HG03571 (cell line): ENCODE data around the gene NUDT22.

Experiments used
- ATAC-seq: cut with Tn5 transposase; IDR thresholded peaks from one replicate; pipeline ENCODE4 v1.9.1; 2021; ENCODE audit not compliant: unreplicated experiment

Gene NUDT22

GRCh38 chr11:64226507-64227051 lies 505 bp downstream of the NUDT22 start:
- ATAC-seq: no peak

- no peak for ATAC-seq
Observed at GRCh38 chr11:64227405-64227956, 1.4 kb downstream of the NUDT22 start.

- ATAC-seq: no peak
Observed at GRCh38 chr11:64229090-64229743, 3.1 kb downstream of the NUDT22 start.

- no peak for ATAC-seq
Observed at GRCh38 chr11:64229744-64230170, 3.7 kb downstream of the NUDT22 start.

- peak; percentile 43 for ATAC-seq
Observed at GRCh38 chr11:64230171-64230984, 4.3 kb downstream of the NUDT22 start, which contains the start of gene DNAJC4. Gene DNAJC4 (plus strand): TSS chr11:64230548. CDS start chr11:64230855, 307 bp downstream.

- ATAC-seq: no peak
Observed at GRCh38 chr11:64230985-64231365, 4.9 kb downstream of the NUDT22 start.

- no peak for ATAC-seq
Observed at GRCh38 chr11:64231546-64231945, 5.5 kb downstream of the NUDT22 start.

GRCh38 chr11:64232182-64232966 lies 6.3 kb downstream of the NUDT22 start:
- no peak for ATAC-seq

GRCh38 chr11:64232967-64233315 lies 6.9 kb downstream of the NUDT22 start:
- ATAC-seq: no peak

GRCh38 chr11:64233913-64234586 lies 8.0 kb downstream of the NUDT22 start, which contains the start of gene VEGFB:
Gene VEGFB (plus strand): TSS chr11:64234584. CDS start chr11:64234834, 250 bp downstream.
- ATAC-seq: peak; percentile 27

- peak; percentile 10 for ATAC-seq
Observed at GRCh38 chr11:64234647-64235379, 8.7 kb downstream of the NUDT22 start.

GRCh38 chr11:64235437-64236161 lies 9.5 kb downstream of the NUDT22 start:
- ATAC-seq: no peak

GRCh38 chr11:64237484-64237951 lies 11.4 kb downstream of the NUDT22 start:
- ATAC-seq: no peak

- ATAC-seq: no peak
Observed at GRCh38 chr11:64238076-64238475, 12.0 kb downstream of the NUDT22 start.

GRCh38 chr11:64238999-64239398 lies 12.9 kb downstream of the NUDT22 start:
- no peak for ATAC-seq

- no peak for ATAC-seq
Observed at GRCh38 chr11:64239662-64240434, 13.8 kb downstream of the NUDT22 start.

- ATAC-seq: peak; percentile 44
Observed at GRCh38 chr11:64240435-64241240, 14.6 kb downstream of the NUDT22 start, which contains the start of gene FKBP2. Gene FKBP2 (plus strand): TSS chr11:64241095. CDS start chr11:64242388, 1,293 bp downstream.
